GM18909 (cell line): ENCODE measurements around the gene GLDN.

Experiments
- ATAC-seq: cut with Tn5 transposase; IDR thresholded peaks from one replicate; pipeline ENCODE4 v1.9.1; 2021; ENCODE audit warnings: mild to moderate bottlenecking; ENCODE audit not compliant: unreplicated experiment, poor library complexity

Gene GLDN

GRCh38 chr15:51341366-51342226 is at the start of gene GLDN:
GLDN (plus strand) TSS chr15:51341655; CDS start chr15:51341685, 30 bp downstream.
- no peak for ATAC-seq

DNA sequence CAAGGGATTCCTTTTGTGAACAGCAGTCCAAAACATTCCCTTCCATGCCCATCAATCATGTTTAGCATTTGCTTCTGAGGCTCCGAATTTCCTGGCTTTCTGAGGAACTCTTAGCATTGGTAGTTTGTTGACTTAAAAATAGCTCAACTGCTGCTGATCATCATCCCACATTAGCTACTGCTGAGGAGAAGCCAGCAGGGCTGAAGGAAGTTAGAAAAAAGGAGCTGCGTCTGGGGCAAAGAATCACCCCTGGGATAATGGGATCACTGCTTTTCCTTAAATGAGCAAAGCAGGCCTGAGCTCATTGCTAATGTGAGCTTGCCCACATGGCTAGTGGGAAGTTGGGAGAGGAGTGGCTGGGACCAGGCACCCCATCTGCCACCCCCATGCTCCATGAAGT is 42.8 kb upstream of the GLDN start:
- no peak for ATAC-seq

GRCh38 chr15:51299187-51300015 is 42.1 kb upstream of the GLDN start:
- no peak for ATAC-seq

DNA sequence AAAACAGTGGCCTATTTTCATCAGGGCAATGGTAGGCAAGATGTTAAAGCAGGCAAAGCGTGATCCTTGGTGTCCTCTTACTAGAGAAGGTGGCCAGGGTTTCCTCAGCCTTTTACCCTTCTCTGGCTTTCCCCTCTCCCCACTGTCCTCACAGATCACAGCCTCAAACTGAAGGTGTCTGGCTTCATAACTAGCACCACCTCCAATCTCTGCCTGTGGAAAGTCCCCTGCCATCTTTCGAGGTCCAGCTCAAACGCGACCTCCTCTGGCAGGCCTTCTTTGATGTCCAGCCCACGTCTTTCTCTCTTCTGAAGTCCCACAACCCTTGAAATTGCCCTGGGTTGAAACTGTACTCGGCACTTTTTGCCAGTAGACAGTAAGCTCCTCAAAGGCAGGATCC is 39.0 kb upstream of the GLDN start:
- no peak for ATAC-seq

DNA sequence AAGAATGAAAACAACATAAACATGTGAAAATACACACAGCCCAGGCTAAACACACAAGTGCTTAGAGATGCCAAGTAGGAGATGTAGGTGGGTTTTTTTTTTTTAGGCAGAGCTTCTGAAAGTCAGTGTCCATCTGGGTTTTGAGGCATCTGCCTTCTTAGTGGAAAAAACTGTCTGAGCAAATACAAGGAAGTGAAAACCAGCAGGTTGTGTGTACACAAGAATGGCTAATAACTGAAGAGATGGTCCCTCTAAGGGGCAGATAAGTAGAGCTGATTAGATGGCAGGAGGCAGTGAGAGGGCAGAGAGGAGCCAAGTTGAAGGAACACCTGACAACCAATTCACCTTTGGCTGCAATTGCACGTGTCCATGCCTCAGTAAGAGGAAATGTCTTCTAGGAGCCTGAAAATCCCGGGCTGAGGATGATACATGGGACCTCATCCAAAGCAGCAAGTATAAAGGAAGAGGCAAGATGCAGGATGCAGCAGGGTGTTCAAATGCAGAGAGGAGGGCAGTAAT is 37.9 kb upstream of the GLDN start:
- ATAC-seq = no peak

DNA sequence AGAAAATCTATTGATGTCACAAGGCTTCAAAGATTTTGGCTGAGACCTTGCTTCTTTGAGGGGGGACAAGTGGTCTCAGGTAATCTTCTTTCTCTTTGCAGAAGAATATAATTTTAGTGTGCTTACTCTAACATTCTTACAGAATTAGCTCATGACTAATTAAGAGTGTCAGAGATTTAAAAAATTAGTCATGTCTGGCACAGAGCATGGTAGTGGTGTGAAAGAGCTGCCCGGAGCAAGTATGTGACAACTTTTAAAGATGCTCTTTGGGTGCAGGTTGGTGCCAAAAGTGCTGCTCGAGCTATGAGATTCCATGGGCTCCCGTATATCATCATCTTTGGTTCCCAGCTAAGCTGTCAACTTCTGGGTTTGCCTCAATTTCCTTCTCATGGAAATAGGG is 34.1 kb upstream of the GLDN start:
- ATAC-seq = no peak

GRCh38 chr15:51307811-51308210 is 33.6 kb upstream of the GLDN start:
- ATAC-seq = no peak

- ATAC-seq = no peak
Measured at GRCh38 chr15:51310064-51310463, 31.4 kb upstream of the GLDN start.

- ATAC-seq = no peak
Measured at GRCh38 chr15:51311510-51311909, 29.9 kb upstream of the GLDN start.

DNA sequence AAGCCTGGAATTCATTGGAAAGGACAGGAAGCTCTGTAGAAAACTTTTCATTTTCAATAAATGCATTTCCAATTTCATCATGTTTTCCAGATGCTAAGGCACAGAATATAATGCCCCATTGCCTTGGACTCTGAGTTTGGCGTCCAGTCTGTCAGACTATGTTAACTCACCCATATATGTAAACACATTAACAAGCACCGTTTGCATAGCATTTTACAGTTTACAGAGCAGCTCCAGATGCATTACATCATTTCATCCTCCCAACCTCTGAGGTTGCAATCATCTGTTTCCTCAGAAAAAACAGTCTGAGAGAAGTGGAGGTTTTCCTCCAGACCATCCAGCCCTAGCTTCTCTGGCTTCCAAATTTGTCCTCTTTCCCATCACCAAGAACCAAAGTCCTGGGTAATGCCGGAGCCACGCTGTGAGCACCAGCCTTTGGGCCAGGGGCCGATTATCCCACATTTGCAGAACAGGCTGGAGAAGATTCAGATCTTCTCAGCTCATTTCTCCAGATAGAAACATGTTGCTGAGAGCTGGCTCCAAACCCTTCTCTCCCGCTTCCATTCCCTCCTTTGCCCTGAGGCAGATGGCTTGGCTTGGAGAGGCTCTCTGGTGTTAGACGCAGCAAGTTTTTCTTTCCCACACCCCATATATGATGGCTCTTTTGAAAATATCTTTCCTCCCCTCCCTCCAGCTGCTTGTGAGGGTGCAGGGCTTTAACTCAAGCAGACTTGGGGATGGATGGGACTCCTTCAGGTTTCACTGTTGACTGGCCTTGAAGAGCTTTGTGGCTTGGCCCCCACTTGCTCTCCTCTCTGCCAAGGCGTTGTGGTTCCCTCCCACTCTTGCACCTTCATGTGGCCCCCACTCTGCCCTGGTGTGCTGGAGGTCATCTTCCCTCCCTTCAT is 29.0 kb upstream of the GLDN start:
- ATAC-seq = no peak

DNA sequence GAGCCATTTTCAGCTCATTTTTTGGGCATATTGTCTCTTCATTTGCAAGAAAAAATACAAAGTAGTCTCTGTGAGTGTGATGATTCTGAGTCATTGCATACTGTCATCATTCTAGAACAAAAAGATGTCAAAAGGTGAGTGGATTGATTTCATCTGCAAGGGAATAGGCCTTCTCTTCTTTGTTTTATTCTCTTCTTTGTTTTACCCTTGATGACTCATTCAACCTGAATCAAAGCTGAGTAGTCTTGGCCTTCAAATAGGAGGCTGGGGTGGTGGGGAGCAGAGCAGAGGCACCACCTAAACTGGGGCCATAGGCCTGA is 28.4 kb upstream of the GLDN start:
- no peak for ATAC-seq

- no peak for ATAC-seq
Measured at GRCh38 chr15:51313644-51314280, 27.7 kb upstream of the GLDN start.

DNA sequence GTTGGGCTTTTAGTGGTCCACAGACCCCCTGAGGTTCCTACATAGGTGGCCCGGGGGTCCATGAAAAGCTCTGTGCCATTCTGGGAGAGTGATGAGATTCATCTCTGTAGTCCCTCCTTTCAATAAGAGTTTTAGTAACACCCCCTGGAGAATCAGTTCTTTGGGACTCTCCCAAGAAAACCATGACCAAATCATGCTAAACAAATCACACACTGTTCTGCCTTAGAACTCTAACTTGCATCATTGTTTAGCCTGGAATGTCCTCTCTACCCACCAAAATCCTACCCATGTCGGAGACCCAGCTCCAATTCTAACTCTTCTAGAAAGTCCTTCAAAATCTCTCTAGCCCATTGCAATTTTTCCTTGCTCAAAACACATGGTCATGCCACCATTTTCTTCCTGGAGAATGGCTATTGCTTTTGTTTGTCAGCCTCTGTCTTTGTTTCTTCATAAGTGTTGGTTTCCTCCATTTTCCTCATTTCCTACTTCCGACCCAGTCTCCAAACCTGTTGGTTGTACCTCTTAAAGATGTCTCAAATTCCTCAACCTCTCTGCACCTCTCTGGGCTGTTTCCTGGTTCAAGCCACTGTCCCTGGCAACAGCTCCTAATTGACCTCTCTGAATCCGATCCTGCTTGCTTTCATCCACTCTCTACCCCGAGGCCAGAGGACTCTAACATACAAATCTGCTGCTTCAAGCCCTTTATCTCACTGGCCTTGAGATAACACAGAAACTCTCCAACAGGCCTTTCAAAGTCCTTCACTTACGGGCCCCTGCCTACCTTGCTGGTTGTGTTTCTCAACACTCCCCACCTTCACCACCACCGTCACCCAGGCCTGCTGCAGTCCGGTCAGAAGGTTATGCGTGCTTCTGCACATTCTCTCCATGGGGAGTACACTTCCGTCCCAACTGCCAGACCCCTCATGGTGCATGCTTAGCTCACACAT is 26.8 kb upstream of the GLDN start:
- no peak for ATAC-seq

GRCh38 chr15:51315726-51316125 is 25.7 kb upstream of the GLDN start:
- no peak for ATAC-seq

GRCh38 chr15:51316636-51317035 is 24.8 kb upstream of the GLDN start:
- ATAC-seq = no peak

DNA sequence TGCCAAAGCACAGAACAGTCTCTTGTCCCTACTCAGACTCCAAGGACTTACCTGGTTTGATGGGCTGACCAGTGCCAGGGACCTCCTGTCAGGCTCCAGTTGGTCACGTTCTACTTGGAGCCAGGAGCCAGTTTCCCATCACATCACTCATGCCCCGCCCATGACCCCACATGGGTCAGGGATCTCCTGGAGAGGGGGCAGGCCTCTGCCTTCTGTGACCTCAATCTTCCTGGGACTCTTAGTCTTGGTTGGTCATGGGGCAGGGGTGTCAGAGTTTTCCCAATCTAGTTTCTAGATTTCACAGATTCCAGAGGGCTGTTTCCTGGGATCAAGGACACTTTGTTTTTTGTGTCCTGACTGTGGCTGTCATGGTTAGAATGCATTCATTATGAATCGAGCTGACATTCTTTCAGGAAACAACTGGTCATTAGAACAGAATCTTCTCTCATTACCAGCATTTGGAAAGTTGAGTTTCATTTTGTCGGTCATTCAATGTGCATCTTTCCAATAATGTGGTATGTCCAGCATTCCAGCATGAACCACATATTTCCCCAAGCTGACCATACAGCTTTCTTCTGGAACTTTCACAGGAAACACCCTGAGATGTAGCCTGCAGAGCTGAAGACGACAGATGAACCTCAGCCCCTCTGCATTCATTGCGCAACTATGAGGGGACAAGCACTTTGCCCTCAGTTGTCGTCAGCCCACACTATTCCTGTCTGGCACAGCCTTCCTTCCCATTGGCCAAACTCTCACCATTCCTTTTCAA is 22.9 kb upstream of the GLDN start:
- ATAC-seq = no peak

DNA sequence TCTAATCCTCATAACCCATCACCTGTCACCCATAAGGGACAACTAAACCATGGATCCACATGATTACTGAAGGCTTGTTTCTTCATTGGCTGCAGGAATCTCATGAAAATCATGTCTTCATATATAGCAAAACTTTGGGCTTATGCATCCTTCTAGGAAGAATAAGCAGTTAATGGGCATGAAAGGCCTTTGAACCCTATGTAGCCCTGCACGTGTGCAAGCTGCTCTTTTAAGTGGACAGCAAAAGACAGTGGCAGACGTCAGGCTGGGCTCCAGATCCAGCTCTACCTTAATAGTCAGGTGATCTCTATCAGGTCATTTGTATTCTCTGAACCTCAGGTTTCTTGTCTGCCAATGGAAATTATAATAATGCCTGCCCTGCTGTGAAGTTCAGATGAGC is 21.9 kb upstream of the GLDN start:
- no peak for ATAC-seq

GRCh38 chr15:51320843-51321242 is 20.6 kb upstream of the GLDN start:
- no peak for ATAC-seq
